Activated CD4-positive, alpha-beta T cell treated with anti-CD3 and anti-CD28 coated beads, Interleukin-2, Interleukin-6, amounts not matched to agents 100 ng/mL and 50 ng/mL, durations not matched to agents 16 hours and 8 hours (primary cell): ENCODE measurements around the gene CLN6.
"Not testable (repeated sequence)": the region's sequence is repeated elsewhere in the genome, so short reads cannot be mapped to it uniquely, and the experiment has no call there.

ENCODE experiments used
- DNase-seq: peaks from one replicate; pipeline ENCODE4 v3.0.0-alpha.2; 2020

Gene CLN6

GRCh38 chr15:68186671-68187397, 42.7 kb downstream of the CLN6 start:
- no peak for DNase-seq

DNA sequence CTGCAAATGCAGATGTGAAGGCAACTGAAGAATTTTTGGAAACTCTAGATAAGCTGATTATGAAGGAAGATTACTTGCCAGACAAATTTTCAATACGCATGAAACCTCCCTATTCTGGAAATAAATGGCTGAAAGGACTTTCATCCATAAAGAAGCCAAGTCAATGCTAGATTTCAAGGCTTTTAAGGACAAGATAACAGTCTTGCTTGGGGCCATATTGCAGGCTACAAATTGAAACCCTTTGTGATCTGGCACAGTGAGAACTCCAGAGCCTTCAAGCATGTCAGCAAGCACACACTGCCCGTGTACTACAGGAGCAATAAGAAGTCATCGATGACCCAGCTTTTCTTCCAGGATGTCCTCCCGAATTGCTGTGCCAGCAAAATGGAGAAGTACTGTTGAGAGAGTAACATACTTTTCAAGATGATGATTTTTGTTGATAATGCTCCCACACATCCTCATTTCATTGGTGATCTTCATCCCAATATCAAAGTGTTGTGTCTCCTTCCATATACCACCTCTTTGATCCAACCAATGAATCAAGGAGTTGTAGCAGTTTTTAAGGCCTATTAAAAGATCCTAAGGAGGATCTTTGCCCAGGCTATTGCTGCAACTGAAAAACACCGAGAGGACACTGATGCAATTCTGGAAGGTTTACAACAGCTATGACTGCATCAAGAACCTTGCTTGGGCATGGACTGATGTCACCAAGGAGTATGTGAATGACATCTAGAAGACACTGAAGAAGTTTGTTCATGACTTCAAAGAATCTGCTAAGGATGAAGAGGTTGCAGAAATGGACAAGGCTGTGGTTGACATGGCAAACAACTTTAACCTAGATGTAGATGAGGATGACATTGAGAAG, 44.7 kb downstream of the CLN6 start:
- DNase-seq, result no peak

- no peak for DNase-seq
Observed at GRCh38 chr15:68183616-68184315, 45.8 kb downstream of the CLN6 start.

DNA sequence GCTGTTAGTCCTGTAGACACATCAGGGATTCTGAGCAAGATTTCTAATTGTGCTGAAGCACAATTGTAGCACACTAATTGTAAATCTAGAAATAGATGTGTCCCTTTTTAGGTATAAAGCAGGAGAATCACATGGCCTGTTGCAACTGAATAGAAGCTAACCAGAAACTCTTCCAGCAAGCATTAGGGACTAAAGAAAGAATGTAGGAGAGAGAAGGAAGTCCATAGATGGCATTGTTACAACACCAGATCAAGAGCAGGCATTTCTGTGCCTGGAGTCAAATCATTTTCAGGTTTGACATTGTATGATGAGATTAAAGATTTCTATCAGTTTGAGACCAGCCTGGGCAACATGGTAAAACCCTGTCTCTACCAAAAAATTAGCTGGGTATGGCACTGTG, 51.8 kb downstream of the CLN6 start:
- no peak for DNase-seq

GRCh38 chr15:68176601-68177000, 52.9 kb downstream of the CLN6 start:
- no peak for DNase-seq

- no peak for DNase-seq
Observed at GRCh38 chr15:68175526-68175925, 54.0 kb downstream of the CLN6 start.

DNA sequence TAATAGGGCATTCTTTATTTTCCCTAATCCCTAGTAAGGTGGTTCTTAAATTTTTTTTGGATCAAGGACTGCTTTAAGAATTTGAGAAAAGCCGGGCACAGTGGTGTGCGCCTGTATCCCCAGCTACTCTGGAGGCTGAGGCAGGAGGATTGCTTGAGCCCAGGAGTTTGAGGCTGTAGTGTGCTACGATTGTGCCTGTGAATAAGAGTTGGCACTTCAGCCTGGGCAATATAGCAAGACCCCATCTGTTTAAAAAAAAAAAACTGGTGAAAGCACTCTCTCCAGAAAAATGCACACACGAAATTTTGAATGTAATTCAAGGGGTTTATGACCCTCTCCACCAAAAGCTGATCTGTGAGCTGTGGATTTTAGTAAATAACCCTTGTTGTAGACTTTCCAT, 56.4 kb downstream of the CLN6 start:
- DNase-seq, result no peak

- not testable (repeated sequence) for DNase-seq
Observed at GRCh38 chr15:68172037-68172436, 57.5 kb downstream of the CLN6 start.

DNA sequence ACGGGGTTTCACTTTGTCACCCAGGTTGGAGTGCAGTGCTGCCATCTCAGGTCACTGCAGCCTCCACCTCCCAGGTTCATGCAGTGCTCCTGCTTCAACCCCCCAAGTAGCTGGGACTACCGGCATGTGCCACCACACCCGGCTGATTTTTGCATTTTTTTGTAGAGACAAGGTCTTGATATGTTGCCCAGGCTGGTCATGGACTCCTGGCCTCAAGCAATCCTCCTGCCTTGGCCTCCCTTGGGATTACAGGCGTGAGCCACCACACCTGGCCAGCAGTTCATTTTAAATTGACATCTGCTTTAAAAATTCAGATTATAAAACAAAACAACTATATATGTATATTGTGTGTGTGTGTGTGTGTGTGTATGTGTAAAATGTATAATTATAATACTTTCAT, 62.7 kb downstream of the CLN6 start:
- DNase-seq, result no peak

- no peak for DNase-seq
Observed at GRCh38 chr15:68163191-68163590, 66.3 kb downstream of the CLN6 start.

DNA sequence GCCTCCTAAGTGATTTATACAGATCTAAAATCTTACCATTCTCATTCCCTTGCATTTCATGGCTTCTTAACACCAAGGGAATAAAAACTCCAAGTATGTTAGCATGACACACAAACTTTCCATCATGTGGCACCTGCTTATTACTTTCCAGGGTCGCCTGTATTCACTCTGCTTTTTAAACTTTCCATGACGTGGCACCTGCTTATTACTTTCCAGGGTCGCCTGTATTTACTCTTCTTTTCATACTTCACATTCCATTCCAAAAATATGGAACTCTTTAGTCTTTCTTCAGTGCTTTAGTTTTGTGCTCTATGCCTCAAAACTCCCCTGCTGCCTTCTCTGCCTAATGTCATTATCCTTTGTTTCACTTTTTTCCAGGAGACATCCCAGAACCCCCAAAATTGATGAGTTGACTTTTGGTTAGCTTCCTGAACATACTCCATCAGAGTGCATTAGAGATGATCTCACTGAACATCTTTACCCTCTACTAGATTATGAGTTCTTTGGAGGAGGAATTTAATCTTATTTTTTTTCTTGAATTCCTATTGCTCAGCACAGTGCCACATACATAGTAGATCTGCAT, 71.4 kb downstream of the CLN6 start:
- DNase-seq, result no peak

DNA sequence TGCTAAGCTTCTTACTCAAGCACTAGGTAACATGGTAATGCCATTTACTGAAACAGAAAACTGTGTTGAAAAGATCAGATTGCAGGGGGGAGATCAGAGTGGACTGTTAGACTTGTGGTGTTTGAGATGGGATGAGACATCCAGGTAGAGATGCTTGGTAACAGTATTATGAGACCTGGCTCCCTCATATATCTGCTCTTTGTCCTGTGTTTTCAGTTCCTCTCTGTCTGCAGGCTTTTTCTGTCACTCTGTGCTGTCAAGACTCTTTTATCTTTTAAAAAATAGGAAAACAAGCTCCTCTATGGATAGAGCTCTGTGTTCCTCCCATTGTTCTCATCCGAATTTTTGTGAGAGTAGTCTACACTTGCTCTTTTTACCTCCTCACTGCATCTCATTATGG, 72.5 kb downstream of the CLN6 start:
- DNase-seq, result no peak
